Fibroblast of upper back skin (primary cell): Measurements from ENCODE around the gene ARFIP2.

Experiments used
- DNase-seq: peaks from one replicate; pipeline ENCODE4 v3.0.0-alpha.2; 2013

ARFIP2 gene

DNA sequence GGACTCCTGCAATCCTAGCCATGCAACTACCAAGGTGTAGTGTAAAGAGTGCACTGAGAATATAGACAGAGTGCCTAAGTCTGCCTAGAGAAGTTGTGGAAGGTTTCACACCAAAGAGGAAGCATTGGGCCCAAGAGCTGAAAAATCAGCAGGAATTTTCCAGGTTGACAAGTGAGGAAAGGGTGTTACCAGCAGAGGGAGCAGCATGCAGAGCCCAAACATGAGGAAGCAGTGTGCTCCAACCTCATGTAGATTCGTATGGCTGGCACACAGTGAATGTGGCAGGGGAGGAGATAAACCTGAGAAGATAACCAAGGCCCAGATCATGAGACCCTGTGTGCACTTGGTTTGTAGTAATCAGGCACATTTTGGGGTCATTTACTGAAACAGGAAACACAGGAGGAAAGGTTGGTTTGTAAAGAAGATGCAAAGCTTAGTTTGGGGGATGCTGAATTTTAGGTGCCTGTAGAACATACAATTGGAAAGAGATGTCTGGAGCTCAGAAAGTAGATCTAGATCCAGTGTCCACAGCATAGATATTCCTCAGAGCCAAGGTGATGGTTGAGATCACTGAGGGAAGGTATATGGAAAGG, 42.1 kb downstream of the ARFIP2 start:
- peak; percentile 52 for DNase-seq

DNA sequence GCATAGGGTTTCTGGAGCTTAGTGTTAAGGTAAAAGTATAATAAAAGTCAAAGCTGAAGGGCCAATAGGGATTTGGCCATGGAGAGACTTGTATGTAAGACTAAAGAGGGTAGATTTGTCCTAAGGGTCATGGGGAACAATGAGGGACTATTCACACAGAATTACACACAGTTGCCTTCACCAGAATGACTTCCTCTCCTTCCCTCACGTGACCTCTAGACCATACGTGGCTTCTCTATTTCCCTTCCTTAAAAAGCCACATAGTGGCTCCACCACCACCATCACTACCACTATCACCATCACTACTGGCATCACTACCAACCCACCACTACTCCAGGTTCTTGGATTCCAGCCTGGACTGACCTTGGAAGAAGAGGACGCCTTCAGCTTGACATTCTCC, 43.1 kb downstream of the ARFIP2 start:
- no peak for DNase-seq

DNA sequence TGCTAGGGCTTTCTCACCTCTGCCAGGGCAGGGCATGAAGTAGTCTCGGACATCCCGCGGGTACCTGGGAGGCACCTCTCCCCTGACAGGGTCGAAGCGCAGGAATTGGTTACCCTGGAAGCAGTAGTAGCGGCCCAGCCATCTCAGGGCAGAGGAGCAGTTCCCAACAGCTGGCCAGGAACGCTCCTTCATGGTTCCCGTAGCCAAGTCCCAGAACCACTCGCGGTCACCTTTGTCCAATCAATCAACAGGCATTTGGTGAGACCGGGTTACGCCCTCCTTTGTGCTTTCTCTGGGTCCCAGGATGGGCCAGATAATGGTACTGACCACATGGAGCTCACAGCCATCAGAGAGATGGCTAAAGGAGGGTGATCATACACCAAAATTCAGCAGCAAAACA, 43.7 kb downstream of the ARFIP2 start:
- DNase-seq: no peak

DNA sequence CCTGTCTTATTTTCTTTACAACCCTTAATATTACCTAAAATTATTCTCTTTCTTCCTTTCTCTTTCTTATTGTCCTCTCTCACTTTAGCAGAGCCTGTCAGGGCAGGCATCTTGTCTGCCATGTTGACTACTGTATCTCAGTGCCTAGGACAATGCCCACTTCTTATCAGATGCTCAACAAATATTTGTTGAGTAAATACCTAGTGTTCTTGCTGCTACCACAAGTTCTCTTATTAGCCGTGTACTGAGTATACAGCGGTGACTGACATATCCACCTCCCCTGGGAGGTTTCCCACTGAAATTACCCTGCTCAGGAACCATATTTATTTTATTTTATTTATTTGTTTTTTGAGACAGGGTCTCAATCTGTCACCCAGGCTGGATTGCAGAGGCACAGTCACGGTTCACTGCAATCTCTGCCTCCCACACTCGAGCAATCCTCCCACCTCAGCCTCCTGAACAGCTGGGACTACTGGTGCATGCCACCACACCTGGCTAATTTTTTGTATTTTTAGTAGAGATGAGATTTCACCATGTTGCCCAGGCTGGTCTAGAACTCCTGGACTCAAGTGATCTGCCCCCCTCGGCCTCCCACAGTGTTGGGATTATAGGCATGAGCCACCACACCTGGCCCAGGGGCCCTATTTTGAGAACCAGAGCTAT, 47.0 kb downstream of the ARFIP2 start:
- no peak for DNase-seq

DNA sequence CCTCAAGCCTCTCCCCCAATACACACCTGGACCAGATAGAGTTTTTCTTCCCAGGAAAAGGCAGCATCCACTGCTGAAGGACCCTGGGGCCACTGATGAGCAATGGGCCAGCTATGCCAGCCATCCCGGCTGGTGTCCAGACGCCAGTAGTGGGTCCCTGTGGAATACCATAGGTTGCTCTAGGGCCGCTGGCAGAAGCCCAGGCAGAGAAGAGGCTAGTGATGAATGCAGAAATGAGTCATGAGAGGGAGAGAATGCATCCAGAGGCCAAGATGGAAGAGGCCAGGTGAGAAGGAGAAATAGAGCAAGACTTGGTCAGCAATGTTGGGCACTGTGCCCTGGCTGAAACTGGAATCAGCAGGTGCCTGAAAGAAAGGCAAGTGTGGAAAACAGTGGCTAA, 49.3 kb downstream of the ARFIP2 start:
- peak; percentile 85 for DNase-seq

DNA sequence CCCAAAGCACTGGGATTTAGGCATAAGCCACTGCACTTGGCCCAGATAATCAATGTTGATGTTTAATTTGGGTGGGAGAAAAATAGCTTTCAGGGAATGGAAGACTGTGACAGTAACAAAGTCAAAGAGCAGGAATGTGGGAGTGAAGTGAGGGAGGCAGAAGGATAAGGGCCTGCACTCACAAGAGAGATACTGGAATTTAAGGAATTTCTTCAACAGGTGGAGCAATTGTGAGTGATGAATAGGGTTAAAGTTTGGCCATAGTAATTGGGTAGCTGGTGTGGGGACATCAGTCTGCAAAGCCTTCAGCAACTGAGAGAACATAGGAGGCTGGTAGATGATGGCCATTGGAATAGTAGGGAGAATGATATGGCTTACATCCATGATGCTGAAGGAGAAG, 53.6 kb downstream of the ARFIP2 start:
- DNase-seq: no peak
